Measurements from ENCODE around the gene RXRG.

The RXRG gene

DNA sequence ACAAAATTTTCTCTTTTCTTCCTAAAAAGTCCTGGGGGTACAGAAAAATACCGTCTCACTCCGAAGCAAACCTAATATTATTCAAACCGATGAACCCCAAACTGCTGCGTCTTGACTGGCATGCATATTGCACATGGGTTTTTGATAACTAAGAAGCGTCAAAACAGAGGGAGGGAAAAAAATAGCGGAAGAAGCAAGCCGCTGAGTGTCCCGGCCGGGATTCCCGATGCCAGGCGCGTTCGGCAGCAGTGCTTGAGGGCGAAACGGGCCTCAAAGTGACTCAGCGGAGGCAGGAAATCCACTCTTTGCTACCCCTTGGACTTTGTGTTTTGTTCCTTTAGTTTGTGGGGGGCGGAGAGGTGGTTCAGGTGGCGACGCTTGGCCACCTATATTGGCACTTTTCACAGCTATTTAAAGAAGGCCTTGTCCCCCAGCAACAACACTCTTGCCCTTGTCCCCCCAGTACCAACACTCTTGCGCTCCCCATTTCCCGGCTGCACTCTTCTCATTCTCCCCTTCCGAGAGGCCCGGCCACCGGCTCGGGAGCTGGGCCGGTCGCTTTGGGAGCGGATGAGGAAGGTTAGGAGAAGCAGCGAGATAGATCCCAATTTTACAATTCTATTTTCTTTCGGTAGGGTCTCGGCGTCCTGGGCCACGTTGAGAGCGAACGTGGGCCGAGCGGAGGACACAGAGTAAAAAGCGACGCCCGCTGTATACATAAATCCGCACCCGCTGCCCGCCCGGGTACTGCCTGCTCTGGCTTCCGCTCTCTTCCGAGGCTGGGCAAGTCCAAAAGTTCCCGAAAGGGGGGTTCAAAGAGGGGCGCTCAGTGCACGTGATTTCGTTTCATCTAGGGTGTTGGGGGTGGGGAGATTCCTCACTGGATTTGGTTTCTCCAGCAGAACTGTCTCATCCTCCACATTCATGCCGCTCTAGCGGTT lies 90.9 kb downstream of the RXRG start:
- Histone ChIP-seq H3K27ac (no peak overlapping the region), H3K9ac (ENCODE audit: insufficient read length) (no peak overlapping the region), H3K36me3 (ENCODE audit: insufficient read depth, low read length) (no peaks in the 10 kb centered on the region), H3K4me3 (no peak overlapping the region), H3K9me3 (ENCODE audit: low read depth, low read length) (no peaks in the 10 kb centered on the region)
- DNase-seq (ENCODE audit: low read depth, low spot score) = no peak
- TF ChIP-seq EZH2 (IDR thresholded peaks at IDR 0.05) (no peak), FOXP2 (optimal IDR thresholded peaks at IDR 0.05; ENCODE audit: control extremely low read depth, extremely low read length, insufficient read depth) (no peak), POLR2AphosphoS5 (IDR thresholded peaks at IDR 0.05; ENCODE audit: borderline replicate concordance, low read depth, low read length) (no peak)

- TF ChIP-seq EZH2 (IDR thresholded peaks at IDR 0.05) = no peak
- no peak for TF ChIP-seq POLR2AphosphoS5 (IDR thresholded peaks at IDR 0.05; ENCODE audit: borderline replicate concordance, low read depth, low read length)
- no peak for TF ChIP-seq FOXP2 (optimal IDR thresholded peaks at IDR 0.05; ENCODE audit: control extremely low read depth, extremely low read length, insufficient read depth)
- no peak overlapping the region for H3K4me3 ChIP-seq
- H3K36me3 ChIP-seq (ENCODE audit: insufficient read depth, low read length) = no peaks in the 10 kb centered on the region
- no peak overlapping the region for H3K27ac ChIP-seq
- H3K9ac ChIP-seq (ENCODE audit: insufficient read length) = no peak overlapping the region
- DNase-seq (ENCODE audit: low read depth, low spot score) = no peak
- no peaks in the 10 kb centered on the region for H3K9me3 ChIP-seq (ENCODE audit: low read depth, low read length)
Observed at GRCh38 chr1:165352442-165353293, 92.3 kb downstream of the RXRG start.

- DNase-seq (ENCODE audit: low read depth, low spot score) = no peak
- H3K4me3 ChIP-seq = no peak overlapping the region
- no peak overlapping the region for H3K9ac ChIP-seq (ENCODE audit: insufficient read length)
- no peak for TF ChIP-seq FOXP2 (optimal IDR thresholded peaks at IDR 0.05; ENCODE audit: control extremely low read depth, extremely low read length, insufficient read depth)
- TF ChIP-seq EZH2 (IDR thresholded peaks at IDR 0.05) = no peak
- no peak for TF ChIP-seq POLR2AphosphoS5 (IDR thresholded peaks at IDR 0.05; ENCODE audit: borderline replicate concordance, low read depth, low read length)
- no peak overlapping the region for H3K27ac ChIP-seq
- no peaks in the 10 kb centered on the region for H3K36me3 ChIP-seq (ENCODE audit: insufficient read depth, low read length)
- H3K9me3 ChIP-seq (ENCODE audit: low read depth, low read length) = no peaks in the 10 kb centered on the region
Observed at GRCh38 chr1:165351863-165352441, 93.0 kb downstream of the RXRG start.

Measured in SK-N-MC (cell line).